ENCODE measurements around the gene STON2. TPM values are rescaled to one million over a fixed set of nuclear protein-coding genes. Genes with fewer than 3 reads are reported as not detected.

The STON2 gene, protein sequence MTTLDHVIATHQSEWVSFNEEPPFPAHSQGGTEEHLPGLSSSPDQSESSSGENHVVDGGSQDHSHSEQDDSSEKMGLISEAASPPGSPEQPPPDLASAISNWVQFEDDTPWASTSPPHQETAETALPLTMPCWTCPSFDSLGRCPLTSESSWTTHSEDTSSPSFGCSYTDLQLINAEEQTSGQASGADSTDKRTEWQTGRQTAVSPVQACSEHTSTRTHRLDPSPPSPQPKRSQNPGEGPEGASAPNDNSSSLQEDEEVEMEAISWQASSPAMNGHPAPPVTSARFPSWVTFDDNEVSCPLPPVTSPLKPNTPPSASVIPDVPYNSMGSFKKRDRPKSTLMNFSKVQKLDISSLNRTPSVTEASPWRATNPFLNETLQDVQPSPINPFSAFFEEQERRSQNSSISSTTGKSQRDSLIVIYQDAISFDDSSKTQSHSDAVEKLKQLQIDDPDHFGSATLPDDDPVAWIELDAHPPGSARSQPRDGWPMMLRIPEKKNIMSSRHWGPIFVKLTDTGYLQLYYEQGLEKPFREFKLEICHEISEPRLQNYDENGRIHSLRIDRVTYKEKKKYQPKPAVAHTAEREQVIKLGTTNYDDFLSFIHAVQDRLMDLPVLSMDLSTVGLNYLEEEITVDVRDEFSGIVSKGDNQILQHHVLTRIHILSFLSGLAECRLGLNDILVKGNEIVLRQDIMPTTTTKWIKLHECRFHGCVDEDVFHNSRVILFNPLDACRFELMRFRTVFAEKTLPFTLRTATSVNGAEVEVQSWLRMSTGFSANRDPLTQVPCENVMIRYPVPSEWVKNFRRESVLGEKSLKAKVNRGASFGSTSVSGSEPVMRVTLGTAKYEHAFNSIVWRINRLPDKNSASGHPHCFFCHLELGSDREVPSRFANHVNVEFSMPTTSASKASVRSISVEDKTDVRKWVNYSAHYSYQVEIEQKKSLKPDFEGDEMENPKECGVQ
- total RNA-seq, result under 1 TPM in 1 of 2 experiments, not detected in 1; 0.13 TPM

GRCh38 chr14:81400202-81400678 is at the start of gene STON2:
TSS of gene STON2 (minus strand) at chr14:81400324. CDS start at chr14:81398382, 1,942 bp downstream.
- H3K27ac Mint-ChIP-seq, result no peak within 1 kb of the TSS
- H3K4me3 Mint-ChIP-seq, result no peak within 1 kb of the TSS
- H3K36me3 Mint-ChIP-seq (ENCODE audit: low read depth), result no peaks in the 10 kb centered on the region
- ChIA-PET CTCF (no interaction called here), POLR2A (no interaction called here)
- H3K27me3 Mint-ChIP-seq (ENCODE audit: low read depth), result peaks cover 14% of the 10 kb centered on the region
- ATAC-seq (no peak), DNase-seq (no peak)
- H3K9me3 Mint-ChIP-seq (ENCODE audit: insufficient read depth), result no peaks in the 10 kb centered on the region
- peaks cover 17% of the 10 kb centered on the region for H3K4me1 Mint-ChIP-seq (ENCODE audit: low read depth)

- ChIA-PET CTCF (interaction anchor here (0.8 to 1.0 kb wide), 2 partner anchors 15 to 279 kb away, joined by 3 to 4 read pairs; no protein-coding TSS in a partner anchor), POLR2A (interaction anchor here (0.6 to 0.8 kb wide), 2 partner anchors 15 to 78 kb away, joined by 3 read pairs; no protein-coding TSS in a partner anchor)
- Mint-ChIP-seq H3K27ac (no peak overlapping the region), H3K4me3 (no peak overlapping the region), H3K27me3 (ENCODE audit: low read depth) (peaks cover 19% of the 10 kb centered on the region), H3K4me1 (ENCODE audit: low read depth) (peaks cover 7% of the 10 kb centered on the region), H3K9me3 (ENCODE audit: insufficient read depth) (no peaks in the 10 kb centered on the region), H3K36me3 (ENCODE audit: low read depth) (no peaks in the 10 kb centered on the region)
- no peak for DNase-seq
- no peak for ATAC-seq
Measured at GRCh38 chr14:81449576-81449975, 49.5 kb upstream of the STON2 start.

- ChIA-PET CTCF (interaction anchor here (1.0 kb wide), 1 partner anchor 16 kb away, joined by 4 read pairs; no protein-coding TSS in a partner anchor), POLR2A (interaction anchor here (0.6 to 0.8 kb wide), 2 partner anchors 16 to 78 kb away, joined by 3 read pairs; no protein-coding TSS in a partner anchor)
- Mint-ChIP-seq H3K27ac (no peak overlapping the region), H3K4me3 (no peak overlapping the region), H3K9me3 (ENCODE audit: insufficient read depth) (no peaks in the 10 kb centered on the region), H3K27me3 (ENCODE audit: low read depth) (peaks cover 20% of the 10 kb centered on the region), H3K4me1 (ENCODE audit: low read depth) (peaks cover 7% of the 10 kb centered on the region), H3K36me3 (ENCODE audit: low read depth) (no peaks in the 10 kb centered on the region)
- no peak for DNase-seq
- ATAC-seq, result no peak
Measured at GRCh38 chr14:81449114-81449513, 49.0 kb upstream of the STON2 start.

GRCh38 chr14:81447021-81447764 is 47.1 kb upstream of the STON2 start:
- Mint-ChIP-seq H3K27me3 (ENCODE audit: low read depth) (peaks cover 30% of the 10 kb centered on the region), H3K4me3 (no peak overlapping the region), H3K27ac (no peak overlapping the region), H3K36me3 (ENCODE audit: low read depth) (no peaks in the 10 kb centered on the region), H3K4me1 (ENCODE audit: low read depth) (no peaks in the 10 kb centered on the region), H3K9me3 (ENCODE audit: insufficient read depth) (no peaks in the 10 kb centered on the region)
- POLR2A ChIA-PET, result no interaction called here
- CTCF ChIA-PET, result no interaction called here
- ATAC-seq (no peak), DNase-seq (no peak)

GRCh38 chr14:81446279-81447007 is 46.3 kb upstream of the STON2 start:
- no peak for DNase-seq
- Mint-ChIP-seq H3K27ac (no peak overlapping the region), H3K4me3 (no peak overlapping the region), H3K9me3 (ENCODE audit: insufficient read depth) (no peaks in the 10 kb centered on the region), H3K4me1 (ENCODE audit: low read depth) (no peaks in the 10 kb centered on the region), H3K27me3 (ENCODE audit: low read depth) (peaks cover 34% of the 10 kb centered on the region), H3K36me3 (ENCODE audit: low read depth) (no peaks in the 10 kb centered on the region)
- ChIA-PET POLR2A (no interaction called here), CTCF (no interaction called here)
- ATAC-seq, result no peak

GRCh38 chr14:81441626-81442134 is 41.6 kb upstream of the STON2 start:
- ChIA-PET POLR2A (no interaction called here), CTCF (no interaction called here)
- Mint-ChIP-seq H3K27me3 (ENCODE audit: low read depth) (peaks cover 54% of the 10 kb centered on the region), H3K27ac (no peak overlapping the region), H3K36me3 (ENCODE audit: low read depth) (no peaks in the 10 kb centered on the region), H3K4me1 (ENCODE audit: low read depth) (peaks cover 6% of the 10 kb centered on the region), H3K4me3 (no peak overlapping the region), H3K9me3 (ENCODE audit: insufficient read depth) (no peaks in the 10 kb centered on the region)
- DNase-seq (no peak), ATAC-seq (no peak)

GRCh38 chr14:81440041-81440440 is 39.9 kb upstream of the STON2 start:
- no peak overlapping the region for H3K4me3 Mint-ChIP-seq
- H3K4me1 Mint-ChIP-seq (ENCODE audit: low read depth), result peaks cover 14% of the 10 kb centered on the region
- ChIA-PET POLR2A (no interaction called here), CTCF (no interaction called here)
- H3K9me3 Mint-ChIP-seq (ENCODE audit: insufficient read depth), result no peaks in the 10 kb centered on the region
- DNase-seq (no peak), ATAC-seq (no peak)
- H3K27me3 Mint-ChIP-seq (ENCODE audit: low read depth), result peaks cover 62% of the 10 kb centered on the region
- no peaks in the 10 kb centered on the region for H3K36me3 Mint-ChIP-seq (ENCODE audit: low read depth)
- H3K27ac Mint-ChIP-seq, result no peak overlapping the region

- Mint-ChIP-seq H3K36me3 (ENCODE audit: low read depth) (no peaks in the 10 kb centered on the region), H3K4me1 (ENCODE audit: low read depth) (peaks cover 14% of the 10 kb centered on the region), H3K9me3 (ENCODE audit: insufficient read depth) (no peaks in the 10 kb centered on the region), H3K27ac (no peak overlapping the region), H3K4me3 (peak overlapping the region; percentile 63), H3K27me3 (ENCODE audit: low read depth) (peaks cover 73% of the 10 kb centered on the region)
- ChIA-PET POLR2A (no interaction called here), CTCF (no interaction called here)
- ATAC-seq, result no peak
- DNase-seq, result no peak
Measured at GRCh38 chr14:81437244-81437643, 37.1 kb upstream of the STON2 start.

GRCh38 chr14:81436296-81437138 is 36.4 kb upstream of the STON2 start:
- ChIA-PET POLR2A (interaction anchor here (0.6 kb wide), 1 partner anchor 57 kb away, joined by 3 read pairs; no protein-coding TSS in a partner anchor), CTCF (interaction anchor here (1.1 kb wide), 1 partner anchor 167 kb away, joined by 3 read pairs; no protein-coding TSS in a partner anchor)
- Mint-ChIP-seq H3K4me1 (ENCODE audit: low read depth) (peaks cover 14% of the 10 kb centered on the region), H3K4me3 (peak overlapping the region; percentile 63), H3K9me3 (ENCODE audit: insufficient read depth) (no peaks in the 10 kb centered on the region), H3K27ac (no peak overlapping the region), H3K36me3 (ENCODE audit: low read depth) (no peaks in the 10 kb centered on the region), H3K27me3 (ENCODE audit: low read depth) (peaks cover 71% of the 10 kb centered on the region)
- ATAC-seq (peak; percentile 92), DNase-seq (peak; percentile 38)
